Vagina (tissue), 2 donors: Measurements from ENCODE around the gene AOX1. TPM values are rescaled to one million over a fixed set of nuclear protein-coding genes. Genes with fewer than 3 reads are reported as not detected.

Experiments
- DNase-seq, 2 donors: peaks; one replicate each; pipeline ENCODE4 v3.0.0-alpha.2; 2017; ENCODE audit errors: extremely low spot score in 2 of 2
- H3K27ac ChIP-seq: fragments of 200-600 bp; sonication (generic); one replicate; pipeline ENCODE4 v1.5.1; 2019
- H3K27me3 ChIP-seq: fragments of 200-600 bp; sonication (generic); one replicate; pipeline ENCODE4 v1.5.1; 2019
- H3K36me3 ChIP-seq, 2 donors: fragments of 200-600 bp; sonication (generic); one replicate each; pipeline ENCODE4 v1.5.1; 2017 to 2019
- H3K4me1 ChIP-seq: fragments of 200-600 bp; sonication (generic); one replicate; pipeline ENCODE4 v1.5.1; 2019
- H3K4me3 ChIP-seq, 2 donors: fragments of 200-600 bp; sonication (generic); 1 replicate in 1 of 2; 2 replicates in 1 of 2; pipeline ENCODE4 v1.5.1; 2016 to 2019
- H3K9me3 ChIP-seq: fragments of 200-600 bp; sonication (generic); one replicate; pipeline ENCODE4 v1.5.1; 2019
- POLR2A ChIP-seq, 2 donors: fragments of 450-650 bp; IDR thresholded peaks; one replicate each; pipeline ENCODE4 v1.6.1; 2017; ENCODE audit warnings: antibody characterized with exemption in 2 of 2, mild to moderate bottlenecking in 2 of 2, moderate library complexity in 2 of 2
- POLR2AphosphoS5 ChIP-seq, 2 donors: sonication (generic); formaldehyde crosslinking; IDR thresholded peaks; one replicate each; pipeline ENCODE4 v1.9.0; 2017; ENCODE audit warnings: antibody characterized with exemption in 2 of 2, mild to moderate bottlenecking in 2 of 2, low read depth in 1 of 2; ENCODE audit not compliant: insufficient read depth in 1 of 2
- intact Hi-C: fragments of 100-400 bp; cut with DNase I; formaldehyde crosslinking; loops from one replicate; pipeline ENCODE4 v1.15.1; 2023
- total RNA-seq: library from RNA; depleted of rRNA; stranded (reverse); fragments of >200 nt; gene quantifications from one replicate; pipeline ENCODE4 v1.2.3, GENCODE V29; 2016
- TF ChIP-seq, protein P1 (sequence below), 3 experiments: fragments of 450-650 bp in 2 of 3; fragments of 200-600 bp in 1 of 3; sonication (generic) in 1 of 3; IDR thresholded peaks; one replicate each; pipeline ENCODE4 v1.5.1; 2017 to 2019; ENCODE audit warnings: antibody characterized with exemption in 3 of 3, mild to moderate bottlenecking in 2 of 3, moderate library complexity in 2 of 3

Gene AOX1
- total RNA-seq, 1 donor from 2014 or later = 84.5 TPM

- Histone ChIP-seq H3K4me1 (no peaks in the 10 kb centered on the region), H3K9me3 (no peaks in the 10 kb centered on the region), H3K27ac (no peak overlapping the region), H3K4me3 (no peak overlapping the region), H3K27me3 (no peaks in the 10 kb centered on the region), H3K36me3 (no peaks in the 10 kb centered on the region)
- DNase-seq = no peak
- intact Hi-C loops = no loop called here
- TF ChIP-seq POLR2A (IDR thresholded peaks at IDR 0.05) (no peak), POLR2AphosphoS5 (IDR thresholded peaks at IDR 0.05; ENCODE audit: insufficient read depth in 1 of 2, low read depth in 1 of 2) (no peak)
- TF ChIP-seq, protein P1, sequence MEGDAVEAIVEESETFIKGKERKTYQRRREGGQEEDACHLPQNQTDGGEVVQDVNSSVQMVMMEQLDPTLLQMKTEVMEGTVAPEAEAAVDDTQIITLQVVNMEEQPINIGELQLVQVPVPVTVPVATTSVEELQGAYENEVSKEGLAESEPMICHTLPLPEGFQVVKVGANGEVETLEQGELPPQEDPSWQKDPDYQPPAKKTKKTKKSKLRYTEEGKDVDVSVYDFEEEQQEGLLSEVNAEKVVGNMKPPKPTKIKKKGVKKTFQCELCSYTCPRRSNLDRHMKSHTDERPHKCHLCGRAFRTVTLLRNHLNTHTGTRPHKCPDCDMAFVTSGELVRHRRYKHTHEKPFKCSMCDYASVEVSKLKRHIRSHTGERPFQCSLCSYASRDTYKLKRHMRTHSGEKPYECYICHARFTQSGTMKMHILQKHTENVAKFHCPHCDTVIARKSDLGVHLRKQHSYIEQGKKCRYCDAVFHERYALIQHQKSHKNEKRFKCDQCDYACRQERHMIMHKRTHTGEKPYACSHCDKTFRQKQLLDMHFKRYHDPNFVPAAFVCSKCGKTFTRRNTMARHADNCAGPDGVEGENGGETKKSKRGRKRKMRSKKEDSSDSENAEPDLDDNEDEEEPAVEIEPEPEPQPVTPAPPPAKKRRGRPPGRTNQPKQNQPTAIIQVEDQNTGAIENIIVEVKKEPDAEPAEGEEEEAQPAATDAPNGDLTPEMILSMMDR (IDR thresholded peaks at IDR 0.05) = no peak
Measured at GRCh38 chr2:200670313-200670712, 84.5 kb downstream of the AOX1 start.

GRCh38 chr2:200670751-200671150, 84.9 kb downstream of the AOX1 start:
- H3K4me1 ChIP-seq = no peaks in the 10 kb centered on the region
- TF ChIP-seq, protein P1 (IDR thresholded peaks at IDR 0.05) = no peak
- no peak for TF ChIP-seq POLR2AphosphoS5 (IDR thresholded peaks at IDR 0.05; ENCODE audit: insufficient read depth in 1 of 2, low read depth in 1 of 2)
- DNase-seq = no peak
- H3K27ac ChIP-seq = no peak overlapping the region
- no peaks in the 10 kb centered on the region for H3K36me3 ChIP-seq
- H3K27me3 ChIP-seq = no peaks in the 10 kb centered on the region
- H3K4me3 ChIP-seq = no peak overlapping the region
- intact Hi-C loops = no loop called here
- H3K9me3 ChIP-seq = no peaks in the 10 kb centered on the region

- DNase-seq = no peak
- Histone ChIP-seq H3K4me3 (no peak overlapping the region), H3K27me3 (no peaks in the 10 kb centered on the region), H3K27ac (no peak overlapping the region), H3K9me3 (no peaks in the 10 kb centered on the region), H3K36me3 (no peaks in the 10 kb centered on the region), H3K4me1 (no peaks in the 10 kb centered on the region)
- TF ChIP-seq POLR2A (IDR thresholded peaks at IDR 0.05) = no peak
- TF ChIP-seq, protein P1 (IDR thresholded peaks at IDR 0.05) = no peak
- TF ChIP-seq POLR2AphosphoS5 (IDR thresholded peaks at IDR 0.05; ENCODE audit: insufficient read depth in 1 of 2, low read depth in 1 of 2) = no peak
- intact Hi-C loops = no loop called here
Measured at GRCh38 chr2:200673191-200673590, 87.4 kb downstream of the AOX1 start.

- H3K4me1 ChIP-seq = no peaks in the 10 kb centered on the region
- no peak overlapping the region for H3K27ac ChIP-seq
- H3K4me3 ChIP-seq = no peak overlapping the region
- no peaks in the 10 kb centered on the region for H3K27me3 ChIP-seq
- intact Hi-C loops = no loop called here
- DNase-seq = no peak
- no peaks in the 10 kb centered on the region for H3K36me3 ChIP-seq
- TF ChIP-seq POLR2AphosphoS5 (IDR thresholded peaks at IDR 0.05; ENCODE audit: insufficient read depth in 1 of 2, low read depth in 1 of 2) (no peak), POLR2A (IDR thresholded peaks at IDR 0.05) (no peak)
- no peaks in the 10 kb centered on the region for H3K9me3 ChIP-seq
Measured at GRCh38 chr2:200674837-200675236, 89.0 kb downstream of the AOX1 start.

- Histone ChIP-seq H3K4me1 (no peaks in the 10 kb centered on the region), H3K4me3 (no peak overlapping the region), H3K9me3 (no peaks in the 10 kb centered on the region), H3K27ac (no peak overlapping the region), H3K36me3 (no peaks in the 10 kb centered on the region), H3K27me3 (no peaks in the 10 kb centered on the region)
- no peak for TF ChIP-seq POLR2AphosphoS5 (IDR thresholded peaks at IDR 0.05; ENCODE audit: insufficient read depth in 1 of 2, low read depth in 1 of 2)
- no peak for TF ChIP-seq POLR2A (IDR thresholded peaks at IDR 0.05)
- TF ChIP-seq, protein P1 (IDR thresholded peaks at IDR 0.05) = no peak
- intact Hi-C loops = no loop called here
- no peak for DNase-seq
Measured at GRCh38 chr2:200677171-200677570, 91.4 kb downstream of the AOX1 start.
